PC-9 (cell line): Measurements from ENCODE around the gene FAM20C. TPM values are rescaled to one million over a fixed set of nuclear protein-coding genes. Genes with fewer than 3 reads are reported as not detected.

Experiments
- BruUV-seq: library from RNA; stranded (reverse); fragments of 400-500 nt; replicated peaks from 2 replicates; lab custom pipeline; 2021; lab: Mats Ljungman, UMichigan
- CTCF ChIA-PET: fragments of 300-600 bp; sonication (Branson Sonifier 250); formaldehyde crosslinking; loops from one replicate; lab custom pipeline; 2022; ENCODE audit warnings: antibody characterized with exemption; lab: Charles Lee
- POLR2A ChIA-PET: fragments of 300-600 bp; sonication (Branson Sonifier 250); formaldehyde crosslinking; loops from one replicate; lab custom pipeline; 2022; ENCODE audit warnings: antibody characterized with exemption; ENCODE audit not compliant: unreplicated experiment; lab: Charles Lee
- DNase-seq, 2 experiments: peaks; one replicate each; pipeline versions ENCODE4 v3.0.0 to v3.0.0-alpha.2; 2015 to 2022; ENCODE audit warnings: mixed read lengths in 1 of 2
- H2AFZ ChIP-seq: fragments of 200-600 bp; sonication (generic); 2 replicates; pipeline ENCODE4 v1.8.1; 2017; ENCODE audit warnings: antibody characterized with exemption
- H3F3A ChIP-seq: fragments of 200-600 bp; sonication (generic); 2 replicates; pipeline ENCODE4 v1.8.1; 2017; ENCODE audit warnings: antibody characterized with exemption, mild to moderate bottlenecking, low read depth; ENCODE audit not compliant: insufficient read depth
- H3K27ac ChIP-seq: fragments of 200-600 bp; sonication (generic); 2 replicates; pipeline ENCODE4 v1.6.1; 2016; ENCODE audit warnings: mixed run types
- H3K27me3 ChIP-seq: fragments of 200-600 bp; sonication (generic); 2 replicates; pipeline ENCODE4 v1.6.1; 2016; ENCODE audit warnings: low read depth, mixed run types; ENCODE audit not compliant: insufficient read depth
- H3K36me3 ChIP-seq: fragments of 200-600 bp; sonication (generic); 2 replicates; pipeline ENCODE4 v1.6.1; 2016; ENCODE audit warnings: low read depth, mixed run types
- H3K4me1 ChIP-seq: fragments of 200-600 bp; sonication (generic); replicated peaks from 2 replicates; pipeline ENCODE4 v1.6.1; 2016; ENCODE audit warnings: mixed run types; ENCODE audit not compliant: insufficient read depth
- H3K4me2 ChIP-seq: fragments of 200-600 bp; sonication (generic); 2 replicates; pipeline ENCODE4 v1.6.1; 2017; ENCODE audit warnings: mixed run types
- H3K4me3 ChIP-seq: fragments of 200-600 bp; sonication (generic); 2 replicates; pipeline ENCODE4 v1.6.1; 2016; ENCODE audit warnings: mixed run types
- H3K79me2 ChIP-seq: fragments of 200-600 bp; sonication (generic); 2 replicates; pipeline ENCODE4 v1.6.1; 2017; ENCODE audit warnings: low read depth, mixed run types
- H3K9me2 ChIP-seq: fragments of 200-600 bp; sonication (generic); 2 replicates; pipeline ENCODE4 v1.8.1; 2017; ENCODE audit warnings: mild to moderate bottlenecking; ENCODE audit not compliant: insufficient read depth
- H3K9me3 ChIP-seq: fragments of 200-600 bp; sonication (generic); 2 replicates; pipeline ENCODE4 v1.8.1; 2016; ENCODE audit warnings: low read depth; ENCODE audit not compliant: insufficient read depth
- H4K20me1 ChIP-seq: fragments of 200-600 bp; sonication (generic); 2 replicates; pipeline ENCODE4 v1.8.1; 2017; ENCODE audit not compliant: insufficient read depth
- EZH2 ChIP-seq: fragments of 200-600 bp; sonication (generic); IDR thresholded peaks from 2 replicates; pipeline ENCODE4 v1.8.0; 2017; ENCODE audit warnings: antibody characterized with exemption, low read depth
- intact Hi-C: fragments of 100-400 bp; cut with micrococcal nuclease; formaldehyde crosslinking; loops from one replicate; pipeline ENCODE4 v1.10.0; 2022; ENCODE audit not compliant: unreplicated experiment
- total RNA-seq: library from RNA; stranded (reverse); gene quantifications from 2 replicates; pipeline ENCODE4 v1.2.3, GENCODE V29; 2021
- TF ChIP-seq, protein P1 (sequence below): fragments of 200-600 bp; sonication (generic); conservative IDR thresholded peaks from 2 replicates; pipeline ENCODE4 v1.6.1; 2017; ENCODE audit warnings: mixed run types, antibody characterized with exemption, mild to moderate bottlenecking, moderate library complexity

The FAM20C gene
- total RNA-seq, 1 experiment from 2014 or later, result 31.0 TPM

DNA sequence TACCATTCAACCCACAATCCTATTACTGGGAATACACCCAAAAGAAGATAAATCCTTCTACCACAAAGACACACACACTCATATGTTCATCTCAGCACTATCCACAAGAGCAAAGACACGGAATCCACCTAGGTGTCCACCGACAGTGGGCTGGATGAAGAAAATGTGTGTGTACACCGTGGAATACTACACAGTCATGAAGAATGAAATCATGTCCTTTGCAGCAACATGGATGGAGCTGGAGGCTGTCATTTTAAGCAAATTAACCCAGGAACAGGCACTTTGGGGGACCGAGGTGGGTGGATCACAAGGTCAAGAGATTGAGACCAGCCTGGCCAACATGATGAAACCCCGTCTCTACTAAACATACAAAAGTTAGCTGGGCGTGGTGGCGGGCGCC, 89.3 kb downstream of the FAM20C start:
- no peak overlapping the region for H3K4me2 ChIP-seq
- DNase-seq, result no peak
- H3K9me2 ChIP-seq, result no peaks in the 10 kb centered on the region
- H3K9me3 ChIP-seq, result no peaks in the 10 kb centered on the region
- peaks cover 60% of the 10 kb centered on the region for H3K27me3 ChIP-seq
- ChIA-PET CTCF (no interaction called here), POLR2A (no interaction called here)
- intact Hi-C loops, result no loop called here
- no peaks in the 10 kb centered on the region for H3K36me3 ChIP-seq
- H3K4me3 ChIP-seq, result no peak overlapping the region
- H3K27ac ChIP-seq, result no peak overlapping the region
- TF ChIP-seq, protein P1, sequence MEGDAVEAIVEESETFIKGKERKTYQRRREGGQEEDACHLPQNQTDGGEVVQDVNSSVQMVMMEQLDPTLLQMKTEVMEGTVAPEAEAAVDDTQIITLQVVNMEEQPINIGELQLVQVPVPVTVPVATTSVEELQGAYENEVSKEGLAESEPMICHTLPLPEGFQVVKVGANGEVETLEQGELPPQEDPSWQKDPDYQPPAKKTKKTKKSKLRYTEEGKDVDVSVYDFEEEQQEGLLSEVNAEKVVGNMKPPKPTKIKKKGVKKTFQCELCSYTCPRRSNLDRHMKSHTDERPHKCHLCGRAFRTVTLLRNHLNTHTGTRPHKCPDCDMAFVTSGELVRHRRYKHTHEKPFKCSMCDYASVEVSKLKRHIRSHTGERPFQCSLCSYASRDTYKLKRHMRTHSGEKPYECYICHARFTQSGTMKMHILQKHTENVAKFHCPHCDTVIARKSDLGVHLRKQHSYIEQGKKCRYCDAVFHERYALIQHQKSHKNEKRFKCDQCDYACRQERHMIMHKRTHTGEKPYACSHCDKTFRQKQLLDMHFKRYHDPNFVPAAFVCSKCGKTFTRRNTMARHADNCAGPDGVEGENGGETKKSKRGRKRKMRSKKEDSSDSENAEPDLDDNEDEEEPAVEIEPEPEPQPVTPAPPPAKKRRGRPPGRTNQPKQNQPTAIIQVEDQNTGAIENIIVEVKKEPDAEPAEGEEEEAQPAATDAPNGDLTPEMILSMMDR, result no peak
- no peak for TF ChIP-seq EZH2
- H3K4me1 ChIP-seq, result no peaks in the 10 kb centered on the region
- no peaks in the 10 kb centered on the region for H3K79me2 ChIP-seq
- no peak overlapping the region for H2AFZ ChIP-seq
- BruUV-seq, result no TSS peak
- no peaks in the 10 kb centered on the region for H4K20me1 ChIP-seq
- no peaks in the 10 kb centered on the region for H3F3A ChIP-seq

- BruUV-seq, result no TSS peak
- H3K9me2 ChIP-seq, result no peaks in the 10 kb centered on the region
Measured at GRCh38 chr7:282621-283020, 90.2 kb downstream of the FAM20C start.

DNA sequence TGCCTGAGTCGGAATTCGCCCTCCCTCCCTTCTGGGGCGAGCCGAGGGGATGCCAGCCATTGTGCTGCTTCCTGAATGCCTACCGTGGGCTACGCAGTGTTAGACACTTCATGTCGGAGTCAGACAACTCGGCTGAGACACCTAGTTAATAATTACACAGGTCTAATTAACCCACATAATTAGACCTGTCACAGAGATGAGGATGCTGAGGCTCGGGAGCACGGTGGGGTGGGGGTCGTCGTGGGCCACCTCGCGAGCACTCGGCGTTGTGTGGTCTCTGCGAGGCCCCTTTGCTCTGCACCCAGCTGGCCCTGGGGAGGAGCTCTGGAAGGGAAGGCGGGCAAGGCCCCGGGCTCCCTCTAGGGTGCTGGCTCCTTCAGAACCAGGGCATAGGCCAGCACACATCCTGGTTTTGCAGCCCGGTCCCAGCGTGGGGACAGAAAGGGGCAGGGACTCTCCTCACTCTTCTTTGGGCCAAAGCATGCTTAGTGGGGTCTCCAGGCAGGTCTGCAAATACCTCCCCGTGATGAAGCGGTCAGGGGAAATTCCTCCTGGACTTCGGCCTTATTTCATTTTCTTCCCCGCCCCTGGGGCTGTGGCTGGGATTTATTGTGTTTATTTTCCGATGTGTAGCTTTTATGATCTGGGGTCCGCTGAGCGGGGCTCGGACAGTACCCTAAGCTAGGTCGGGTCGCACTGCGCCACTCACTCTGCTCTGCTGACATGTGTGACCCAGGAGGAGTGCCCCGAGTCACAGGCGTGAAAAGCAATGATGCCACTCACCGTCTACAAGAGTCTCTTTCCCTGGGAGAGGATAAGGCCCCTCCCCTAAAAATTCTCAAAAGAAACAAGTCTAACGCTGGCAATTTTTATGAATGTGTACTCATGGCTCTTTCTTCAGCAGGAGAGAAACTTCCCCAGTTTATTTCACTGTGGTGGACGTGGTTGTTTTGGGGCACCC, 92.7 kb downstream of the FAM20C start:
- no peak overlapping the region for H3K4me3 ChIP-seq
- intact Hi-C loops, result no loop called here
- no peak overlapping the region for H2AFZ ChIP-seq
- no peaks in the 10 kb centered on the region for H3F3A ChIP-seq
- H3K4me1 ChIP-seq, result no peaks in the 10 kb centered on the region
- H3K27ac ChIP-seq, result no peak overlapping the region
- H3K36me3 ChIP-seq, result no peaks in the 10 kb centered on the region
- TF ChIP-seq, protein P1, result no peak
- BruUV-seq, result no TSS peak
- H3K4me2 ChIP-seq, result no peak overlapping the region
- no peaks in the 10 kb centered on the region for H3K9me2 ChIP-seq
- POLR2A ChIA-PET, result no interaction called here
- H3K79me2 ChIP-seq, result no peaks in the 10 kb centered on the region
- CTCF ChIA-PET, result no interaction called here
- no peak for DNase-seq
- H4K20me1 ChIP-seq, result no peaks in the 10 kb centered on the region
- H3K9me3 ChIP-seq, result no peaks in the 10 kb centered on the region
- peaks cover 76% of the 10 kb centered on the region for H3K27me3 ChIP-seq

More at GRCh38 chr7:282621-283020, 90.2 kb downstream of the FAM20C start:
- no peaks in the 10 kb centered on the region for H3K4me1 ChIP-seq
- POLR2A ChIA-PET, result no interaction called here
- no peaks in the 10 kb centered on the region for H3K79me2 ChIP-seq
- CTCF ChIA-PET, result no interaction called here
- DNase-seq, result no peak
- peaks cover 67% of the 10 kb centered on the region for H3K27me3 ChIP-seq
- H4K20me1 ChIP-seq, result no peaks in the 10 kb centered on the region
- H3K27ac ChIP-seq, result no peak overlapping the region
- H3K36me3 ChIP-seq, result no peaks in the 10 kb centered on the region
- no peak overlapping the region for H3K4me3 ChIP-seq
- intact Hi-C loops, result no loop called here
- TF ChIP-seq EZH2, result no peak
- TF ChIP-seq, protein P1, result no peak
- no peaks in the 10 kb centered on the region for H3K9me3 ChIP-seq
- no peaks in the 10 kb centered on the region for H3F3A ChIP-seq
- H2AFZ ChIP-seq, result no peak overlapping the region
- no peak overlapping the region for H3K4me2 ChIP-seq
